DND-41 (cell line): ENCODE data around the gene ENAM.

Source experiments
- EZH2 ChIP-seq: IDR thresholded peaks from 3 replicates; pipeline ENCODE4 v1.6.1; 2012; ENCODE audit warnings: borderline replicate concordance, low read depth, mild to moderate bottlenecking, moderate library complexity, low read length, inconsistent platforms; ENCODE audit not compliant: severe bottlenecking
- TF ChIP-seq, protein P1 (sequence below): IDR thresholded peaks from 2 replicates; pipeline ENCODE4 v1.5.1; 2012; ENCODE audit warnings: borderline replicate concordance, low read length, moderate library complexity, mild to moderate bottlenecking; ENCODE audit not compliant: poor library complexity, severe bottlenecking; ENCODE audit errors: extremely low read depth

DNA sequence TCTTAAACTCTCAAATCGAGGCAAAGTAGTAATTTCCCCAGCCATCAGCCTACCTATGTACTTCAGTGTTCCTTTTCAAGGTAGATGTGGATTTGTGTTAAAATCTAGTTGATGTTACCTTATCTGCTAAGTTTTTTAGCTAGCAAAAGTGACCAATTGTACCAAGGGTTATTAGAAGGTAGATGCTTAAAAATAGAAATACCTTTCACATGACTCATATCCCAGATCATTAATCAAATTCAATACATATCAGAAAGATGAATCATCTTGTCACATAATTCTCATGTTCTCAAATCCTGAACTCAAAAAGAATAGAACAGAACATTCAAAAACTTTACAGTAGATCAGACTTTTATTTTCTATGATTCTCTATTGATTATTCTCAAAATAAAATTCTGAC is 3.5 kb downstream of the ENAM start:
- TF ChIP-seq, protein P1, sequence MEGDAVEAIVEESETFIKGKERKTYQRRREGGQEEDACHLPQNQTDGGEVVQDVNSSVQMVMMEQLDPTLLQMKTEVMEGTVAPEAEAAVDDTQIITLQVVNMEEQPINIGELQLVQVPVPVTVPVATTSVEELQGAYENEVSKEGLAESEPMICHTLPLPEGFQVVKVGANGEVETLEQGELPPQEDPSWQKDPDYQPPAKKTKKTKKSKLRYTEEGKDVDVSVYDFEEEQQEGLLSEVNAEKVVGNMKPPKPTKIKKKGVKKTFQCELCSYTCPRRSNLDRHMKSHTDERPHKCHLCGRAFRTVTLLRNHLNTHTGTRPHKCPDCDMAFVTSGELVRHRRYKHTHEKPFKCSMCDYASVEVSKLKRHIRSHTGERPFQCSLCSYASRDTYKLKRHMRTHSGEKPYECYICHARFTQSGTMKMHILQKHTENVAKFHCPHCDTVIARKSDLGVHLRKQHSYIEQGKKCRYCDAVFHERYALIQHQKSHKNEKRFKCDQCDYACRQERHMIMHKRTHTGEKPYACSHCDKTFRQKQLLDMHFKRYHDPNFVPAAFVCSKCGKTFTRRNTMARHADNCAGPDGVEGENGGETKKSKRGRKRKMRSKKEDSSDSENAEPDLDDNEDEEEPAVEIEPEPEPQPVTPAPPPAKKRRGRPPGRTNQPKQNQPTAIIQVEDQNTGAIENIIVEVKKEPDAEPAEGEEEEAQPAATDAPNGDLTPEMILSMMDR: no peak
- no peak for TF ChIP-seq EZH2
